ENCODE data around the gene NRG2. TPM values are rescaled to one million over a fixed set of nuclear protein-coding genes. Genes with fewer than 3 reads are reported as not detected.

NRG2 gene
- total and polyA plus RNA-seq, 8 donors = 1.2 to 5.2 (median 3.0) TPM

- intact Hi-C loops (cut with DNase I) = no loop called here
- H3K36me3 ChIP-seq = no peaks in the 10 kb centered on the region
- no peak for ATAC-seq
- 93 to 95% methylated on average over 5 of the region's 5 CpGs for WGBS, 2 donors
- TF ChIP-seq, protein P1, sequence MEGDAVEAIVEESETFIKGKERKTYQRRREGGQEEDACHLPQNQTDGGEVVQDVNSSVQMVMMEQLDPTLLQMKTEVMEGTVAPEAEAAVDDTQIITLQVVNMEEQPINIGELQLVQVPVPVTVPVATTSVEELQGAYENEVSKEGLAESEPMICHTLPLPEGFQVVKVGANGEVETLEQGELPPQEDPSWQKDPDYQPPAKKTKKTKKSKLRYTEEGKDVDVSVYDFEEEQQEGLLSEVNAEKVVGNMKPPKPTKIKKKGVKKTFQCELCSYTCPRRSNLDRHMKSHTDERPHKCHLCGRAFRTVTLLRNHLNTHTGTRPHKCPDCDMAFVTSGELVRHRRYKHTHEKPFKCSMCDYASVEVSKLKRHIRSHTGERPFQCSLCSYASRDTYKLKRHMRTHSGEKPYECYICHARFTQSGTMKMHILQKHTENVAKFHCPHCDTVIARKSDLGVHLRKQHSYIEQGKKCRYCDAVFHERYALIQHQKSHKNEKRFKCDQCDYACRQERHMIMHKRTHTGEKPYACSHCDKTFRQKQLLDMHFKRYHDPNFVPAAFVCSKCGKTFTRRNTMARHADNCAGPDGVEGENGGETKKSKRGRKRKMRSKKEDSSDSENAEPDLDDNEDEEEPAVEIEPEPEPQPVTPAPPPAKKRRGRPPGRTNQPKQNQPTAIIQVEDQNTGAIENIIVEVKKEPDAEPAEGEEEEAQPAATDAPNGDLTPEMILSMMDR (IDR thresholded peaks at IDR 0.05) = no peak
- H3K4me1 ChIP-seq = no peaks in the 10 kb centered on the region
- no peaks in the 10 kb centered on the region for H3K27me3 ChIP-seq
- H3K27ac ChIP-seq = no peak overlapping the region
- no peak overlapping the region for H3K4me3 ChIP-seq
- no peak for DNase-seq
- H3K9me3 ChIP-seq = no peaks in the 10 kb centered on the region
- no peak for FAIRE-seq
Observed at GRCh38 chr5:139955053-139955605, 88.0 kb downstream of the NRG2 start.

DNA sequence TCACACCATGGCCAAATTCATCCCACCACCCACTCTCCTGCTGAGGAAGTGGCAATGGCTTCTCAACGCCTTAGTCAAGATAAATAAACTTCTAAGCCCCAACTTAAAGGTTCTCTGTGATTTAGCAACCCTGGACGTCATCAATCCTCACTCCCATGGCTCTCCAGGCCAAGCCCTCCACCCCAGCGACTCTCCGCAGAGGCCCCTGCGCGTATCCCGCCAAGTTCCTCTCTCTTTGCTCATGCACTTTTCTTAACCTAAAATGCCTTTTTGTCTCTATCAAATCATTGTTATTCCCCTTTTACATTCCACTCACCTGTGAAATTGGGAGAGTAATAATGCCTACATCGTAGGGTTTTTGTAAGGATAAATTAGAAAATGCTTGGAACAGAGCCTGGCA is 88.6 kb downstream of the NRG2 start:
- intact Hi-C loops (cut with DNase I) = no loop called here
- Histone ChIP-seq H3K27me3 (no peaks in the 10 kb centered on the region), H3K4me3 (no peak overlapping the region), H3K9me3 (no peaks in the 10 kb centered on the region), H3K36me3 (no peaks in the 10 kb centered on the region), H3K4me1 (no peaks in the 10 kb centered on the region), H3K27ac (no peak overlapping the region)
- TF ChIP-seq, protein P1 (IDR thresholded peaks at IDR 0.05) = no peak
- ATAC-seq (no peak), DNase-seq (no peak), FAIRE-seq (no peak)
- 89 to 94% methylated on average over 7 to 8 of the region's 8 CpGs for WGBS, 2 donors

GRCh38 chr5:139954022-139954421 is 89.1 kb downstream of the NRG2 start:
- ATAC-seq = no peak
- TF ChIP-seq, protein P1 (IDR thresholded peaks at IDR 0.05) = no peak

GRCh38 chr5:139952574-139952973 is 90.5 kb downstream of the NRG2 start:
- Histone ChIP-seq H3K36me3 (no peaks in the 10 kb centered on the region), H3K9me3 (no peaks in the 10 kb centered on the region), H3K27me3 (no peaks in the 10 kb centered on the region), H3K4me1 (no peaks in the 10 kb centered on the region), H3K27ac (no peak overlapping the region), H3K4me3 (no peak overlapping the region)
- TF ChIP-seq, protein P1 (IDR thresholded peaks at IDR 0.05) = no peak
- intact Hi-C loops (cut with DNase I) = no loop called here
- FAIRE-seq = no peak
- no peak for ATAC-seq
- DNase-seq = no peak
- 94% methylated on average over 13 of the region's 13 CpGs for WGBS, 2 donors

More at GRCh38 chr5:139954022-139954421, 89.1 kb downstream of the NRG2 start:
- H3K36me3 ChIP-seq = no peaks in the 10 kb centered on the region
- no peak overlapping the region for H3K4me3 ChIP-seq
- no peaks in the 10 kb centered on the region for H3K27me3 ChIP-seq
- FAIRE-seq = no peak
- intact Hi-C loops (cut with DNase I) = no loop called here
- DNase-seq = no peak
- no peaks in the 10 kb centered on the region for H3K4me1 ChIP-seq
- no peak overlapping the region for H3K27ac ChIP-seq
- no peaks in the 10 kb centered on the region for H3K9me3 ChIP-seq
- WGBS, 2 donors = 80 to 82% methylated on average over 7 of the region's 7 CpGs

DNA sequence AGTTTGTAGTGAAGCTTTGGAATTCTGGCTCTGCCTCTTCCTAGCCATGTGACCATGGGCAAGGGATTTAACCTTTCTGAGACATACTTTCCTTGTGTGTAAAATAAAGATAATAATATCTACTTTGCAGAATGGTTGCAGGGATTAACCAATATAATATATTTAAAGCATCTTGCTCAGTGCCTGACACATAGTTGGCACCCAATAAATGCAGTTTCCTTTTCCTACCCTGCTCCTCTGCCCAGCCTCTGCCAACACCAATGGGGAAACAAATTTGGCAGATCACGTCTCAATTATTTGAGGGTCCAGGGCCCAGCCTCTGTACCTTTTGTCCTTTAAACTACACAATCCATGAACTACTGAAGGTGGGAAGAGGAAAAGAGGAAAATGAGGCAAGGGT is 91.1 kb downstream of the NRG2 start:
- ATAC-seq = no peak
- Histone ChIP-seq H3K4me1 (no peaks in the 10 kb centered on the region), H3K27ac (no peak overlapping the region), H3K27me3 (no peaks in the 10 kb centered on the region), H3K4me3 (no peak overlapping the region), H3K36me3 (no peaks in the 10 kb centered on the region), H3K9me3 (no peaks in the 10 kb centered on the region)
- TF ChIP-seq, protein P1 (IDR thresholded peaks at IDR 0.05) = no peak
- intact Hi-C loops (cut with DNase I) = no loop called here
- WGBS, 2 donors = 92 to 93% methylated on average over 1 of the region's 1 CpG
- DNase-seq = no peak
- no peak for FAIRE-seq

All from pancreas (tissue), 10 donors.